ENCODE results near the gene GPR155. TPM values are rescaled to one million over a fixed set of nuclear protein-coding genes. Genes with fewer than 3 reads are reported as not detected.
"Not testable (repeated sequence)": the region's sequence is repeated elsewhere in the genome, so short reads cannot be mapped to it uniquely, and the experiment has no call there.

Gene GPR155
- total and polyA plus RNA-seq, 2 of the 4 experiments (the other 2 are of a cell fraction), result 2.3 to 3.4 TPM

GRCh38 chr2:174410039-174410438 is 76.8 kb downstream of the GPR155 start:
- H2AK5ac ChIP-seq (ENCODE audit: low read depth, low read length); BruUV-seq (replicated peaks); H2BK120ac ChIP-seq (ENCODE audit: low read depth, low read length); intact Hi-C loops (cut with micrococcal nuclease); H3K9me1 ChIP-seq (ENCODE audit: insufficient read depth, low read length); H4K20me1 ChIP-seq (ENCODE audit: insufficient read depth, low read length); H3K9ac ChIP-seq (ENCODE audit: low read depth, low read length); H4K5ac ChIP-seq (ENCODE audit: low read depth, low read length); H2AK9ac ChIP-seq (replicated peaks; ENCODE audit: low read depth, low read length, poor library complexity); H2BK5ac ChIP-seq (ENCODE audit: low read depth, low read length, poor library complexity, severe bottlenecking); H3K23ac ChIP-seq (ENCODE audit: low read depth, low read length); H3K14ac ChIP-seq (replicated peaks; ENCODE audit: low read depth, low read length); H3K4ac ChIP-seq (ENCODE audit: low read depth, low read length); H3K36me3 ChIP-seq (ENCODE audit: control insufficient read depth, insufficient read depth, low read length); dilution Hi-C loops (cut with HindIII; ENCODE audit: low sequenced_read_pairs, unreplicated experiment); H3K27ac ChIP-seq (ENCODE audit: insufficient read depth, low read length); H3K27me3 ChIP-seq (ENCODE audit: control insufficient read depth, insufficient read depth, low read length); H4K91ac ChIP-seq (ENCODE audit: insufficient read depth, low read depth, low read length); H3K79me1 ChIP-seq (ENCODE audit: low read depth in 1 of 2, low read length in 2 of 2); H2BK20ac ChIP-seq (ENCODE audit: low read depth, low read length); H4K8ac ChIP-seq (ENCODE audit: low read depth in 2 of 2, low read length in 2 of 2); H2BK15ac ChIP-seq (ENCODE audit: low read depth, low read length); H3K4me2 ChIP-seq (ENCODE audit: low read depth, low read length); in situ Hi-C loops (cut with MboI; ENCODE audit: low sequenced_read_pairs); H3K56ac ChIP-seq (ENCODE audit: extremely low read depth, insufficient read depth, low read length); H3K4me1 ChIP-seq (ENCODE audit: control insufficient read depth, insufficient read depth, low read length); H2AFZ ChIP-seq (replicated peaks; ENCODE audit: low read length, poor library complexity); DNase-seq; H3K9me3 ChIP-seq (ENCODE audit: control insufficient read depth, insufficient read depth, low read length); H3K4me3 ChIP-seq (ENCODE audit: insufficient read depth, low read depth, low read length); H3K18ac ChIP-seq (ENCODE audit: low read depth, low read length); ATAC-seq (ENCODE audit: low read depth): not testable (repeated sequence)
- CTCF ChIA-PET, result interaction anchor here (0.7 kb wide), 1 partner anchor 22 kb away, joined by 3 read pairs; no protein-coding TSS in a partner anchor
- POLR2A ChIA-PET (ENCODE audit: unreplicated experiment), result interaction anchor here (0.6 kb wide), 1 partner anchor 1069 kb away, joined by 3 read pairs; no protein-coding TSS in a partner anchor
- no CpG with 5 or more reads among the region's 31 CpGs for WGBS, 2 experiments (ENCODE audit: extremely low coverage in 2 of 2, insufficient read length in 1 of 2)

Data from IMR-90 (cell line).